Lower leg skin (tissue), 3 donors: ENCODE results near the gene NFIB.

Experiments used
- CTCF ChIP-seq, 3 donors: fragments of 450-650 bp; IDR thresholded peaks; one replicate each; pipeline ENCODE4 v1.5.1; 2016; ENCODE audit warnings: antibody characterized with exemption in 3 of 3, mild to moderate bottlenecking in 3 of 3, moderate library complexity in 2 of 3
- POLR2A ChIP-seq, 2 donors: fragments of 450-650 bp; IDR thresholded peaks; one replicate each; pipeline ENCODE4 v1.6.1; 2016 to 2017; ENCODE audit warnings: antibody characterized with exemption in 2 of 2, mild to moderate bottlenecking in 1 of 2, moderate library complexity in 1 of 2

GRCh38 chr9:14349146-14349446 lies 35.2 kb upstream of the NFIB start:
- no peak for TF ChIP-seq CTCF (IDR thresholded peaks at IDR 0.05)
- TF ChIP-seq POLR2A (IDR thresholded peaks at IDR 0.05) = no peak
